ENCODE measurements around the gene INO80D. TPM values are rescaled to one million over a fixed set of nuclear protein-coding genes. Genes with fewer than 3 reads are reported as not detected.

Gene INO80D
- total RNA-seq, 6 experiments from 2014 or later: 11.3 to 13.1 (median 12.0) TPM

DNA sequence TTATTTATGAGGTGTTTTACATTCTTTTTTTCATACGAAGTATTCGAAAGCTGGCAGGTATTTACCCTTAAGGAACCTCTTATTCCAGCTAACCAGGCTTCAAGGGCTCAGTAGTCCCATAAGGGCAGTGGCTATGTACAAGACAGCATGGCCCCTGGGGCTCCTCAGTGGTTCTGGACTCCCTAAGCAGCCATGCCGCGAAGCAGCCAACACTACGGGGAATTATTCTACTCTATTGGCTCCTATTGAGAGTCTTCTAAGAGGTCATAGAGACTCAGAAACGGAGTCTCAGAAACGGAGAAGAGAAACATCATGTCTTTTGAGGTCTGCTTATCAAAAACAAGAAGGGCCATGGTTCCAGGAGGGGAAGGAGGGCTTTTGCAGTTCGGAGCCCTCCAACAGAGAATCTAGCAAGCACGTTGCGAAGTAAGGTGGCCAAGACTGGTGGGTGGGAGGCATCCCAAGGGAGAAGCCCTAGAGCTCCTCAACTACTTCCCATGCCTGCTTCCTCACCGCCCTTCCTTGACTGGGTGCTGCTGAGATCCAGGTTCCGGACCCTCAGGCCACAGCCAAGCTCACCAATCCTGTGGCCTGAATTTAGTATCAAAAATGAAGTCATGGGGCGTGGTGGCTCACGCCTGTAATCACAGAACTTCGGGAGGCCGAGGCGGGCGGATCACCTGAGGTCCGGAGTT, 109.7 kb downstream of the INO80D start:
- Mint-ChIP-seq H3K4me1 (ENCODE audit: low read depth) (no peaks in the 10 kb centered on the region), H3K36me3 (ENCODE audit: low read depth) (no peaks in the 10 kb centered on the region), H3K27ac (no peak overlapping the region), H3K27me3 (ENCODE audit: insufficient read depth) (peaks cover 10% of the 10 kb centered on the region), H3K9me3 (peaks cover 7% of the 10 kb centered on the region), H3K4me3 (no peak overlapping the region)
- DNase-seq: no peak
- TF ChIP-seq, protein P1, sequence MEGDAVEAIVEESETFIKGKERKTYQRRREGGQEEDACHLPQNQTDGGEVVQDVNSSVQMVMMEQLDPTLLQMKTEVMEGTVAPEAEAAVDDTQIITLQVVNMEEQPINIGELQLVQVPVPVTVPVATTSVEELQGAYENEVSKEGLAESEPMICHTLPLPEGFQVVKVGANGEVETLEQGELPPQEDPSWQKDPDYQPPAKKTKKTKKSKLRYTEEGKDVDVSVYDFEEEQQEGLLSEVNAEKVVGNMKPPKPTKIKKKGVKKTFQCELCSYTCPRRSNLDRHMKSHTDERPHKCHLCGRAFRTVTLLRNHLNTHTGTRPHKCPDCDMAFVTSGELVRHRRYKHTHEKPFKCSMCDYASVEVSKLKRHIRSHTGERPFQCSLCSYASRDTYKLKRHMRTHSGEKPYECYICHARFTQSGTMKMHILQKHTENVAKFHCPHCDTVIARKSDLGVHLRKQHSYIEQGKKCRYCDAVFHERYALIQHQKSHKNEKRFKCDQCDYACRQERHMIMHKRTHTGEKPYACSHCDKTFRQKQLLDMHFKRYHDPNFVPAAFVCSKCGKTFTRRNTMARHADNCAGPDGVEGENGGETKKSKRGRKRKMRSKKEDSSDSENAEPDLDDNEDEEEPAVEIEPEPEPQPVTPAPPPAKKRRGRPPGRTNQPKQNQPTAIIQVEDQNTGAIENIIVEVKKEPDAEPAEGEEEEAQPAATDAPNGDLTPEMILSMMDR (IDR thresholded peaks at IDR 0.05): no peak

DNA sequence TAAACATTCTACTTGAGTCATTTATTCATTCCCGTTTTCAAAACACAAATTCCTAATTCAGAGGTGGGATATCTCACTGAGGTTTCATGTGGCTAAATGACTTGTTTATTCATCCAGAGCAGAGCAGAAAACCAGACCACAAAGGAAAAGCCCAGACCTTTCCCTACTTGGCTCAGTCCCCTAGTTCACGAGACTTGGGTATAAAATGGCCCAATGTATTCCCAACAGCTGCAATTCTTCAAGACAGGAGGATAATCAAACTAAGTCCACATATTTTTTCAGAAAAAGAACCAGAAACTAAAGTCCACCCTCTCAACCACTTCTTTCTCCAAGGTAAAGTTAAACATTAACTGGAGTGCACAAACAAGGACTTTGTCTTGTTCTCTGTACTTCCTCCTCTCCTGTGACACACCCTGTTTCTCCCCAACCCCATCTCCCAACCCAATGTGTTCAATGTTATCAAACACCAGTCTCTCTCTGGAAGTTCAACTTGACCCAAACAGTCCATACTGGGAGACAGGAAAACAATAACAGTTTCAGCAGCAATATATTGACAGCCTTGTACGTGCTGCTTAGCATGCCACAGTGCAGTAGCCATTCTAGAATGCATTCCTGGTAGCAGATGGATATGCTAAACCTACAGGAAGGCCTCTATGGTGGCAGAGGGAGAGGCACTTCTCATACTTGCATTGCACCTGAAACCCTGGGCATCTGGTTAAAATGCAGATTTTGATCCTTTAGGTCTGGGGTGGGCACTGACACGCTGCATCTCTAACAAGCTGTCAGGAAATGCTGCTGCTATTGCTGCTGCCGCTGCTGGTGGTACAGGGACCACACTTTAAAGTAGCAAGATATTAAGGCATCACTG, 110.7 kb downstream of the INO80D start:
- H3K36me3 Mint-ChIP-seq (ENCODE audit: low read depth): no peaks in the 10 kb centered on the region
- no peak overlapping the region for H3K4me3 Mint-ChIP-seq
- DNase-seq: no peak
- H3K9me3 Mint-ChIP-seq: peaks cover 7% of the 10 kb centered on the region
- no peak overlapping the region for H3K27ac Mint-ChIP-seq
- H3K27me3 Mint-ChIP-seq (ENCODE audit: insufficient read depth): peaks cover 15% of the 10 kb centered on the region
- H3K4me1 Mint-ChIP-seq (ENCODE audit: low read depth): no peaks in the 10 kb centered on the region; the same call in 1 of the 2 replicates
- TF ChIP-seq, protein P1 (IDR thresholded peaks at IDR 0.05): no peak

DNA sequence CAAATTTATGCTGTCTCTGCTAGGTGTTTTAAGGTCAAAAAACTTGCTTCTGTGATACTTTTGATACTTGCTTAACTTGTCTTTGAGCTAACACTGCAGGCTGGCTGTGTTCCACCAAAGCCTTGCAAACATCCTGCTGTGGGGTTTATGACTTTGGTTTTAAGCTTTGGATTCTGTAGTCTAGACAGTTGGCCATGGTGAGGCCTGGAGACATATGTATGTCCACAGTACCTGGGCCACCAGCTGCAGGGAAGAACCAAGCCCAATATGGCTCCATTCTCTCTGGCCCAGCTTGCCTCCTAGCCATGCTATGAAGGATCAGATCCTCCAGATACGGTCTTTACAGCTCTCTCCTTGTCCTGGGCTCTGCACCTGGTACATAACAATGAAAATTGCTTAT, 113.9 kb downstream of the INO80D start:
- H3K4me1 Mint-ChIP-seq (ENCODE audit: low read depth): no peaks in the 10 kb centered on the region; the same call in 1 of the 2 replicates
- H3K9me3 Mint-ChIP-seq: no peaks in the 10 kb centered on the region
- peaks cover 14% of the 10 kb centered on the region for H3K27me3 Mint-ChIP-seq (ENCODE audit: insufficient read depth)
- H3K4me3 Mint-ChIP-seq: no peak overlapping the region
- H3K27ac Mint-ChIP-seq: no peak overlapping the region
- no peak for DNase-seq
- H3K36me3 Mint-ChIP-seq (ENCODE audit: low read depth): no peaks in the 10 kb centered on the region
- TF ChIP-seq, protein P1 (IDR thresholded peaks at IDR 0.05): no peak

DNA sequence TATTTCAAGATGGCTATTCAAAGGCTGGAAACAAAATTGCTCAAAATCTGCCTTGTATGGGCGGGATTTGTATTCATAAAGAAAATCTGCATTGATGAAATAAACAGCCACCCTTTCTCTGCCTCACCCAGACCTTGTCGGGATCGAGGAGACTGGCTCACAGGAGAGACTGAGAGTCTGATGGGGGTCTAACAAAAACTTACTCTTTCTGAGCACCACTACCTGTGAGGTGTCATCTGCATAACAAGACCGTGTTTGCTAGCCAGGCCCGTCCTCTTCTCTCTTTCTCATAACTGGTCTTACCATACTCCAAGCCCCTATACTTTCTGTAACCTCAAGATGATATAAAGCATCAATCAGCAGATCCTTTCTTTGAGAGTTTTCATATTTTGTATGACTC, 115.6 kb downstream of the INO80D start:
- Mint-ChIP-seq H3K9me3 (no peaks in the 10 kb centered on the region), H3K27me3 (ENCODE audit: insufficient read depth) (peaks cover 18% of the 10 kb centered on the region), H3K27ac (no peak overlapping the region), H3K4me1 (ENCODE audit: low read depth) (no peaks in the 10 kb centered on the region; the same call in 1 of the 2 replicates), H3K4me3 (no peak overlapping the region; the same call in 1 of the 2 replicates), H3K36me3 (ENCODE audit: low read depth) (no peaks in the 10 kb centered on the region)
- no peak for DNase-seq
- TF ChIP-seq, protein P1 (IDR thresholded peaks at IDR 0.05): no peak

DNA sequence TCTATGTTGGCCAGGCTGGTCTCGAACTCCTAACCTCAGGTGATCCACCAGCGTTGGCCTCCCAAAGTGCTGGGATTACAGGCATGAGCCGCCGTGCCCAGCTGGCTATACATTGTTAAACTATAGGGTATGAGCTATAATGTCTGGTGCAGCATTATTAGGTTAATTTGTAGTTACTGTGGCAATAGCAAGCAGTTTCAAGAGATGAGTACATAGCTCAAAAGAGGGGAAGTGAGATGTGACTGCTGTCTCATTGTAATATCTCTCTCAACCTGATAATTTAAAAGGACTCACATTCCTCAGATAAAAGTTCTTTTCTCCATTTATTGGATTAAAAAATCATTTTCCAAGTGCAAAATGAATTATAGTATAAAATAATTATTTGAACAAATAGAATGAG, 116.4 kb downstream of the INO80D start:
- Mint-ChIP-seq H3K36me3 (ENCODE audit: low read depth) (no peaks in the 10 kb centered on the region), H3K4me1 (ENCODE audit: low read depth) (no peaks in the 10 kb centered on the region; the same call in 1 of the 2 replicates), H3K27ac (no peak overlapping the region), H3K9me3 (no peaks in the 10 kb centered on the region), H3K4me3 (no peak overlapping the region), H3K27me3 (ENCODE audit: insufficient read depth) (peaks cover 17% of the 10 kb centered on the region)
- no peak for DNase-seq
- TF ChIP-seq, protein P1 (IDR thresholded peaks at IDR 0.05): no peak
